NCI-H1417 treated with DMSO at 0.1 percent for 48 hours (cell line): ENCODE data around the gene TAOK3.
"Not testable (repeated sequence)": the region's sequence is repeated elsewhere in the genome, so short reads cannot be mapped to it uniquely, and the experiment has no call there.

Experiments
- DNase-seq: peaks from one replicate; lab custom pipeline; 2025; lab: John Stamatoyannopoulos, UW

The TAOK3 gene

DNA sequence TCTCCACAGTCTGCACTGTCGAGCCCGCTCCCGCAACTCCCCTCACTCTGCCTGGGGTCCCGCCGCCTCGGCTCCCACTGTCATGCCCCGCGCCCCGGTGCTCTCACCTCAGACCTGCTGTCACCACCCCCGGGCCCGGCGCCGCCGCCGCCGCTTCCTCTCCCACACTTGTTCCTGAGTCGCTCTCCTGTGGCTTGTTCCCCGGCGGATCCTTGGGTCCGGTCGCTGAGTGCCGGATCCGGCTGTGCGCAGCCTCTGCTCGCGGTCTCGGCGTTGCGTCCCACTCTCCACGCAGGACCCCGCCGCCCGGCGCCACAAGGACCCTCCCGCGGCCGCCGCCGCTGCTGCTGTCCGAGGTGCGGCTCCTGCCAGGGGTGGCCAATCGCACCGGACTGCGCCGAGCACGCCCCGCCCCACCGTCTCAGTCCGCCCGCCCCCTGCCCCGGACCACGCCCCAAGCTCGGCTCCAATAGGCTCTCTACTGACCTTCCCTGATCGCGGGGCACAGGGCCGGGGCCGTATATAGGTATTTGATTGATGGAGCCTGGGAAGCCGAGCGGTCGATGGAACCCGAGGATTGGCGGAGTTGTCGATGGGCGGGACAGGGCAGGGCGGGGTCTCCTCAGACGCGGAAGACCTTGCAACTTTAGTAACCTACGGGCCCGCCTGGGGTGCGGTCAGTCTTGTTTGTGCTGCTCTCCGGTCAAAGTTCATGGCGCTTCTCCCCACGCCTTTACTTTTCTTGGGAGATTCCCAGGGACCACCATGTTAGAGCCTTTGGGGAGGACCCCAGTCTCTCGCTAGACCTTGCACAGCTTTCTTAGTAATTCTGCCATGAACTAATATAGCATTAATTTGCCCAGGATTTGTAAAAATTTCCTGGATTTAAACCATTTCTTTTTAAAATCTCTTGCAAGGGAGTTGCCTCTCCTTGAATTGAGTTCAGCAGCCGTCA lies at the start of gene TAOK3:
TAOK3 (minus strand) TSS at position 367 of the 955 bp plus-strand sequence. CDS start 117,340 bp downstream, outside the sequence.
- DNase-seq, result peak; percentile 98

DNA sequence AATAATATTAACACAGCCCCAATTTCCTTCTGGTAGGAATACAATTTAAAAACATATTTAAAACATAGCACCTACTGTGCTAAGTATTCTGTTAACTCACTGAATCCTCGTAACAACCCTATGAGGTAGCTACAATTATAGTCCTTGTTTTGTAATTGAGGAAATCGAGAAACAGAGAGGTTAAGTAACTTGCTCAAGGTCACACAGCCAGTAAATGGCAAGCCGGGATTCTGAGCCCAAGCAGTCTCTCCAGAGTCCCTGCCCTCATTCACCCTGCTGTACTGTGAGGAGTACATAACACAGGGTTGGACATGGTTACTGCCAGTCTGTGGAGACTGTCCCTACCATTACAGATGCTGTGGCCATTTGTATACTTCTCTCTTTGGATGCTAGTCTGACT lies 48.0 kb upstream of the TAOK3 start:
- no peak for DNase-seq

DNA sequence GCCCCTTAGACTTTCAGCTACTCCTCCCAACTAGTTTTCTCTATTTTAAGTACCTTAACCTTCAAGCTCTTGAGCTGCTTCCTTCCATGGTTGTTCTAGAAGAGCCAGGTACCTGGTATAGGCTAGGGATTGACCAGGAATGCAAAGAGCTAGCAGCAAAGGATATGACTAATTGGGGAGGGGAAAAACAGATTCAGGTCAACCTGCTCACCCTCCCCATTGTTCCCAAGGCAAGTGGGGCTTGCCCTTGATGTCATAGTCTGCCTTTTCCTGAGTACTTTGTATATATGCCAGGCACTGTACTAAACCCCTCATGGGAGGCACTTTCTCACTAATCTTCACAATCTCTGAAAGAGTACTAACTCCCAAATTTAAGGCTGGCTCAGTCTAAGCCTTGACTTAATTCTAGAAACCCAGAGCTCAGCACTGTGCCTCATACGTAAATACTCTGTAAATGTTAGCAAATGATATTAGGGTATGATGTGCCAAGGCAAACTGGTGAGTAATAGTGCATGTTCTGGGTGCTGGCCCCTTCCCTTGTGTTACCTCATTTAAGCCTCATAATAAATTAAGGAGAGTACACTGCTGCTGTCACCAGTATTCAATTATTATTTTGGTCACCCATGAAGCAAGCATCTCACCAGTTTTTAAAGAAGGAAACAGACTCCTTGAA lies 45.8 kb upstream of the TAOK3 start:
- no peak for DNase-seq

DNA sequence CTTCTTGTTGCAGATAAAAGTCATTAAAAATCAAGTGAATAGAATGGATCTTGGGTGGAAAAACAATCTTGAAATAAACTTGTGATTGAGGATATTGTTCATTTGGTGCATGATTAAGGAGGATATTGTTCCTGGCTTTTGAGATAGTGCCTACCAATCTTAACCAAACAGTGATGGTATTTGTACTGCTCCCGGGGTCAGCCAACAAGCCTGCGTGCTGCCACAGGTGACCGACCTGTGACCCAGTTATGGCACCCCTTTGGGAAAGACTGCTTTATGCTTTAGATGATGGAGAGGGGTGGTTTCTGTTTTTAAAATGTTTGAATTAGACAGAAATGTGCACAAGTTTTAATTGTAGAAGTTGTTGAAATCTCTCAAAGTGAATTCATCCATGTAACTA lies 45.2 kb upstream of the TAOK3 start:
- no peak for DNase-seq

DNA sequence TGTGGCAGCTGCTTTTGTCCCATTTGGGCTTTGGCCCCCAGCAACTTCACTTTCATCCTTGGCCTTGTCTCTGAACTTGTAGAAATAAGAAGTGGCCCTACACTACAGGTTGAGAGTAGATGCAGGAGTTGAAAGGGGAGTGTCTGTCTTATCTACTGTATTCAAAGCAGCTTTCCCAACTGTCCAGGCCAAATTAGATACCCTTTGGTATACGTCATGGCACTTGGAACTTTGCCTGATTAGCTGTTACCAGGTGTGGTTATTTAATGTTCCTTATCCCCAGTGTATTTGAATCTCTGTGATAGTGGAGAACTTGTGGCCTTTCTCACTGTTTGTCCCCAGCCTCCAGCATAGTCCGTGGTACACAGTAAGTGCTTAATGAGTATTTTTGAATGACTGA lies 37.1 kb upstream of the TAOK3 start:
- no peak for DNase-seq

DNA sequence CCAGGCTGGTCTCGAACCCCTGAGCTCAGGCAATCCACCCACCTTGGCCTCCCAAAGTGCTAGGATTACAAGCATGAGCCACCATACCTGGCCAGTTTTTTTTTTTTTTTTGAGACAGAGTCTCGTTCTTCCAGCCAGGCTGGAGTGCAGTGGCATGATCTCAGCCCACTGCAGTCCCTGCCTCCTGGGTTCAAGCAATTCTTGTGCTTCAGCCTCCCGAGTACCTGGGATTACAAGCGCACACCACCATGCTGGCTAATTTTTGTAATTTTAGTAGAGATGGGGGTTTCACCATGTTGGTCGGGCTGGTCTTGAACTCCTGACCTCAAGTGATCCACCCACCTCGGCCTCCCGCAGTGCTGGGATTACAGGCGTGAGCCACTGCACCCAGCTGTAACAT lies 35.5 kb upstream of the TAOK3 start:
- not testable (repeated sequence) for DNase-seq

DNA sequence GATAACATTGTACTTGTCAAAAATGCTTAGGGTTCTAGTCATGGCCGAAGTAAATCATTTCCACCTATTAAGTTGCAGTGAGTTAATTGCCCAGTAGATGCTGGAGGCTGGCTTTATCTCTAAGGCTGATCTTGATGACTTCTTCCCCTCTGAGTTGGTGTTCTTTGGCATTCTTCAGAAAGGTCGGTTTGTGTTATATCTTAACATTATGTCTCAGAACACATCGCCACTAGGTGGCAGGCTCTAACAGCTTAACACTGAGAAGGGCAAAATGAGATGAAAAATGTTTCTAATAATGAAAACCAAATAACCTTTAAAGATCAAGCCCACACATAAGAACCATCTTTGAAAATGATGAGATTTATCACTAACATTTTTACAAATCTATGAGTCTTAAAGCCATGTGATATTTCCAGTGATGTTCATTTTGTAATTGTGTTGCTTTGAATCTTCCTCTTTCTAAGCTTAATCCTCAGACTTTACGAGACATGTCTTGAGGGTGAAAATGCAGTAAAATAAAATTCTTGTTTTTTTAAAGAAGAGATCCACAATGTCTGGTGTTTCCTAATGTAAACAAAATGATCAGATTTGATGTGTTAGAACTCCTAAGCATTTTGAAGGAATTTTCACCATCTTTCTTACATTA lies 32.3 kb upstream of the TAOK3 start:
- DNase-seq, result no peak

DNA sequence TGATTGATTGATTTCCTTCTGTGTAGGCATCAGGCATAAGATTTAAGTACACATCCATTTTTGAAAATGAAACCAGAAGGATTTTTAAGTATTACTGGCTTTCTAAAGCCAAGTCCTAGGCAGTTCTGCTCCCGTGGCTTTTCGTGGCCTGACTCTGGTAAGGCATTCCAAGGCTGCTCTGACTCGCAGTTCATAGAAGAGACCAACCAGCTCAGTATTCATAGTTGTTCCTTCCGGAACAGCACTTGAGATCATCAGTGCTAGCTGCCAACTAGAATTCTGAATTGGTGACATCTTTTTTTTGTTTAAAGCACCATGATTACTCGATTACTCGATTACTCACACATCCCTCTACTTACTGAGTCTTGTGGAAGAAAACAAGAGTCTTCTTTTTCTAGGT lies 29.5 kb upstream of the TAOK3 start:
- no peak for DNase-seq

DNA sequence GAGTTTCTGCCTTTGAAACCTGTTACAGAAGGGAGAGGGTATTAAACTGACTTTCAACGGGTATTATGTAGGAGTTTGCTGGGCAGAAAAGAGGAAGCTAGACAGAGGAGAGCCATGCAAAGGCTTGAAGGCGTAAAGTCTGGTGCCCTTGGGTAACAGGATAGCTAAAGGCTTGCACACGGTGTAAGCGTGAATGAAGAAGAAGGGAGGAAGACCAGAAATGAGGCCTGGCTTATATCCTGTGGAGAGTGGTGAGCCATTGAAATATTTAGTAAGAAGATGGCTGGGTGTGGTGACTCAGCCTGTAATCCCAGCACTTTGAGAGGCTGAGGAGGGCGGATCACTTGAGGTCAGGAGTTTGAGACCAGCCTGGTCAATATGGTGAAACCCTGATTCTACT lies 26.2 kb upstream of the TAOK3 start:
- no peak for DNase-seq

DNA sequence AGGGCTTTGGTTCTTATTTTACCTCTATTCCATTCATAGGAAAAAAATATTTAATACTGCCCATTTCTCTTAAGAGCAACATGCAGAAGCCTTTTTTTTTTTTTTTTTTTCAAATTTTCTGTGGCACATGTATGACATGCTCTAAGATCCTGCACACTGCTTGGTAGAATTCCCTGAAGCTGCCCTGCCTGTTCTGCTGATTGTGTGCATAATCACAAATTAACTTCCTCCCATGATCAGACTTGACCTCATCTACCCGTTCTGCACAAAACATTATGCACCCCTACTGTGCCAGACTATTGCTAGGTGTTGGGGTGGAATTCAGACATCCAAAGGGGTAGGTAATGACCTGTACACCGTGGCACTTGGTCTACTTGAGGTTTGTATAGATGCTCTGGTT lies 25.8 kb upstream of the TAOK3 start:
- DNase-seq, result no peak

DNA sequence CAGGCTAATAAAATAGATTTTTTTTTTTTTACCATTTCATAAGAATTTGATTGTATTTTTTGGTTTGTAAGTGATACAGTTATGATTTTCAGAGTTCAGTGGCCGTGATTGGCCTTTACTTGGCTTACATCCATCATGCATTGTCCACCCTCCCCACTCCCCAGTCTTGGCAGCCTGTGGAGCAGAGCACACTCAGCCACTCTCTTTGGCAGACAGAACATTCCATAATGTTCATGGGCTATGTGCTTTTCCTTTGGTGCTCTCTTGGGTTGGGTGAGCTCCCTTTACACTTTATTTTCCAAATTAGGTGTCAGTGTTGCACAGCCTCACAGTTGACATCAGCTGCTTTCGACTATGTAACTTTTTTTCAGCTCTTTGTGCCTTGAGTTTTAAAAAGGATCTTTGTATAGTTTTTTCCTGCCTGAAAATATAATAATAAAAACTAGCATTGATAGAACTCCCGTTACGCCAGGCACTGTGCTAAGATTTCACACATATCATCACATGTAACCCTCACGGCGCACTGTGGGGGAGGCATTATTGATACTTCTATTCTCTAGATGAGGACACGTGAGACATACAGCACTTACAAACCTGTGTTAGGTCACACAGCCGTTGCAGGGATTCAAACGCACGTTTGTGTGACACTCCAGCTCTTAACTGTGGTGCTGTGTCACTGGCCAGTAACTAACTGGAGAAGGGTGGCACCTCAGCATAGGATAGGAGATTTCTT lies 25.2 kb upstream of the TAOK3 start:
- DNase-seq, result no peak

DNA sequence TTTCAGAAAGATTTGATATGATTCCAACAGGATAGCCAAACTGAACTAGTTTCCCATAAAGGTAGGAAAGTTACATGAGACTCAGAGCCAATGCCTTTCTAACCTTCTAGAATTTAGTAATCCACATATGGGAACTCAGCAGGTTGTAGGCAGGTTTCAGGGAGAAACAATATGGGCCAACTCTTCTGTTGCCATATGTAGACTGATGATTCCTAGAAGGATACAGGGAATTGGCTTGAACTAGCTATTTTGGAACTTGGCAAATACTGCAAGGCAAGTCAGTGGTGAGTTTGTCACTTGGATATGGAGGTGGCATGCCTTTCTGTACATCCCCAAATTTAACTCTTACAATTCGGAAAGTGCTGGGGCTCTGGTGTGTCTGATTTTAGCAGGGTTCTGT lies 19.1 kb upstream of the TAOK3 start:
- no peak for DNase-seq

DNA sequence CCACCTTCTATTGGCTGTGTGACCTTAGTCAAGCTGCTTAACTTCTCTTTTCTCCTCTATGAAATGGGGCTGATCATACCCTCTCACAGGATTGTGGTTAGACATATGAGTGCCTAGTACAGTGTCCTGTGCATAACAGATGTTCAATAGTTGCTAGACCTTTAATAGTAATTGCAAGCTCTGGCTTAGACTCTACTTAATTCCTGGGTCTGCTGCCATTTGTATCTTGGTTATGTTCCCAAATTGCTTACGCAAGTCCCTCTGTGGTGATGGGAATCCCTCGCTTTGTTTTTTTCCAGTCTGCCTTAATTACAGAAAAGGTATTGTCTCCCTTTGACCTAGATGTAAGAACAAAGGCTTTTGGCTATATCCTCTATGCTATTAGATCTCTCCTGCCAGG lies 18.7 kb upstream of the TAOK3 start:
- no peak for DNase-seq

DNA sequence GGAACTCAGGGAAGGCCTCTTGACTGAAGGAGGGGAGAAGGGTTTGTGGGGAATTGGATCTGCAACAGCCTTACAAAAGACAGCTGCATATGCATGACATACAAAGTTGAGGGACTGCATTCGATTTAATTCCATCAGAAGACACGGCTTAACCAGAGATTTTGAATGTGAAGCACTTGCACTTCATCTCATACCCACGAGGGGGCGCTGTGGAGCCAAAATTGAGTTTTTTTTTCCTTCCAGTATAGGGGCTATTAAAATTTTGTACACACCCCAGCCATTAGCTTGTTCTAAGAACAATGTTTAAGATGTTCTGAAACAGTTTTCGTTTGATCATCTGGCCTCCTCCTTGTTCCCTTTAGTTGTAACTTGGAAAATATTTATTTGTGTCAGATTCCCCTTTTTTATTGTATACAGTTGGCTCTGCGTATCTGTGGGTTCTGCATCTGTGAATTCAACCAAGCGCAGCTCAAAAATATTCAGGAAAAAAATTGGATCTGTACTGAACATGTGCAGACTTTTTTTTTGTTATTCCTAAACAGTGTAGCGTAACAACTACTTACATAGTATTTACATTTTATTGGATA lies 5.3 kb upstream of the TAOK3 start:
- DNase-seq, result no peak

DNA sequence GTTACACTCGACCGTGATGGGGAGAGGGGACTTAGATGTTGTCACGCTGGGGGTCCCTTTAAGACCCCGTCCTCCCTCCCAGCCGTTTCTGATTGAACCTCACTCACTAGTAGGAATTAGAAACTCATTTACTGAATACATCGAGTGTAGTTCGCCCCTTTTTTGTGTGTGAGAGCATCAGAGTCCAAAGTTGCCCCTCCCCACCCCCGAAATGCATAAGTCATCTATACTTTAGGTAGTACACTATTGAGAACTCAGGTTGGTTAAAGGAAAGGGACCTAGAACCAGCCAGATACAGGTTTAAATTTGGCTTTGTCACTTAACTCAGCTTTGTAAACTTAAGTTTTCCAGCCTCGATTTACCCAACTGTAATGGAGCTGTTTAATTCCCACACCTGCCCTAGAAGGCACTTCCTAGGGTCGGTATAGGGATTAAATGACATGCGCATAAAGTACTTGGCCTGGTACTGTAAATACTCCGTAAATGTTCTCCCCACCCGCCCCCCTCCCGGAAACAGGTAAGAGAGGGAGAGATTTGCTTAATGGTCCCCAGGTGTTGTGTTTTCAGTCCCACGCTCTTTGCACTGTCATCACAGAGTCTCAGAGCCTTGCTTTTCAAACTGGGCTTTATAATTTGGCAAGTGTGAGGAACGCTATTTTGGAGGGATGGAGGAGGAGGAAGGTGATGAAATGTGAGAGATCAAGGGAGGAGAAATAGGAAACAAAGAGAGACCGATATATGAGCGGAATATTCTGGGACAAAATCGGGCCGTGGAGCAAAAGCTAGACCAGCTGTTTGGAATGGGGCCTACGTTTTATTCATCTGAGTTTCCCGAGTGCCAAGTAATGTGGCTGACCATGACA lies 4.5 kb upstream of the TAOK3 start:
- DNase-seq, result no peak

DNA sequence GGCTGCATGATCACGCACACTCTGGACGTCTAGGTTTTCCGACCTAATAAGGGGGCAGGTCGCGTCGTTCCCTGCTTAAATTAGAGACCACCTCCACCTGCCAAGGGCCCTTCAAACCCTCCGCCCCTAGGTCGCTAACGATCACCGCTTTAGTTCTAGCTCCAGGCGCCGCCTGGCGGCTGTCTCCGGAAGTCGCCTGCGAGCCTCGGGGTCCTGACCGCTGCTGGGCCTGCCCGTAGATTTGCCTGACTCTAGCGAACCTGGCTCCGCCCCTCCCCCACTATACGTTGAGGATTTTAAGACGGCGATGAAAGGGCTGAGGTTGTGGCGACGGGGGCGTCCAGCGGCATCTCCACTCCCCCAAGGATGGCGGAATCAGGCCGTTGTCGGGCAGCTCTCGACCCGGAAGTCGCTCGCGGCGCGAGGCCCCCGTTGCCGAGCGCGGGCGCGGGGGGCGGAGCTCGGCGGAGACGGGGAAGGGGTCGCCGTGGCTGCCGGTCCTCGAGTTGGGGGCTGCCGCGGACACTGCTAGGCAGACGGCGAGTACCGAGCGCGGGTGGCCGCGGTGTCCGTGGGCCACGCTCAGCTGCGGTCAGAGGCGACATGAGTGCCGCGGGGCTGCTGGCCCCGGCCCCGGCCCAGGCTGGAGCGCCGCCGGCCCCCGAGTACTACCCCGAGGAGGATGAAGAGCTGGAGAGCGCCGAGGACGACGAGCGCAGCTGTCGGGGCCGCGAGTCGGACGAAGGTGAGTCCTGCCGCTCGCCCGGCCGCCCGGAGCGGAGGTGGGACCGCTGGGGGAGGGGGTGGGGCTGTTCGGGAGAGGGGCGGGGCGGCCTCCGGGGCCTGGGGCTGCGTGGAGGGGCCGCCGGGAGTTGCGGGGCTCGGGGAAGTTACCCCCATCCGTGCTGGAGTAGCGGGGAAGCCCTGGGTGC lies 3.6 kb upstream of the TAOK3 start, which contains the start of gene SUDS3:
SUDS3 (plus strand) TSS at position 467 of the 932 bp plus-strand sequence; CDS start at position 604, 137 bp downstream.
- peak; percentile 63 for DNase-seq

DNA sequence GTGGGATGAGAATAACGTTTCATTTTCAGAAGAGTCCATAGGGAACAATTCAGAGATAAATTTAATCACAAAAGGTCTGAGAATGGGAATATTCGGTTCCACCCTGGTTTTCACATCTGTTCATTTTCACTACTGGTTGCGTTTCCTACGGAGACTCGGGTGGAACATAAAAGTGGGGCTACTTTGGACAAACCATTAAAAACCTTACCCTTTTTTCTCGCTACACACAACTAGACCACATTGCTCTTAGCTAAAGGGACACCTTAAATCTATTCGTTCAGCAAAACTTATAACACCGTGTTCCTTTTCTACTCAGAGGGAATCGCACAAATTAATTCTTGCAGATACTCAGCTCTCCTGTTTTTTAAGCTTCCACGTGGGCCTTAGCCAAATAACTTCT lies 2.6 kb upstream of the TAOK3 start:
- DNase-seq, result no peak

DNA sequence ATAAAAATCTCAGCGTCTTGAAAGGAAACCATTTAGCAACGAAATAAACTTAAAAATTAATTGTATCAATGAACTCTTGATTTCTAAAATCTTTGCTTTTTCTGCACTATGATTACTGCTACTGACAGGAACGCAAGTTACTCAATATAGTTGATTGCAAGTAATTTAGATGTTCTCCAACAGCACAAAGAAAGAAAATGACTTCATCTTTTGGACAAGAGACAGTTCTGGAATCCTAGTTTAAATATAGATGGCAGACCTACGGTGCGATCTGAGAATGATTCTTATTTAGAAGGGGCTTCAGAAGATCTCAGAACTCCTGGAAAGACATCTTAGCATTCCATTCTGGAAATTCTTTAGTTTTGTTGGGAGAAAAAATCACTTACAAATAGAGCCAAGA lies 2.2 kb upstream of the TAOK3 start:
- no peak for DNase-seq

DNA sequence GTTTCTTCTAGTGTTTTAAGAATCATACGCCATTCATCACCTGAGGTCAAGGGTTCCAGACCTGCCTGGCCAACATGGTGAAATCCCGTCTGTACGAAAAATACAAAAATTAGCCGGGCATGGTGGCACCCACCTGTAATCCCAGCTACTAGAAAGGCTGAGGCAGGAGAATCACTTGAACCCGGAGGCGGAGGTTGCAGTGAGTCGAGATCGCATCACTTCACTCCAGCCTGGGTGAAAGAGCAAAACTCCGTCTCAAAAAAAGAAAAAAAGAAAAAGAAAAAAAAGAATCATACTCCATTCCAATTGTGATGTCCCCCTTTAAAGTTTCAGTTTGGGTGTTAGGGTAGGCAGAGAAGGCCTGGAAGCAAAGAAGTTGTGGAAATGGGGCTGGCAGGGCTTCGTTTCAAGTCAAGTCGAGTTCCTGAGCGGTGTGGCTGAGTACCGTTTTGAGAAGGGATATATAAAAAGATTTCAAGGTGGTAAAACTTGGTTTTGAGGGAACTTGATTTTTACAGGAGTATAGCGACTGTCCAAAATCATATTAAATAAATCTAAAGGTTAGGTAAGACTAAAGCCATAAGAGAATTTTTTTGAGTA lies 1.5 kb upstream of the TAOK3 start:
- no peak for DNase-seq
